HL-60 (cell line): ENCODE data around the gene ZSWIM8.

Experiments
- GABPA ChIP-seq: IDR thresholded peaks from 2 replicates; pipeline ENCODE4 v1.6.1; 2012; ENCODE audit warnings: low read depth
- TF ChIP-seq, protein P1 (sequence below): IDR thresholded peaks from one replicate; pipeline ENCODE4 v1.5.1; 2011; ENCODE audit warnings: low read length, control low read depth, inconsistent platforms; ENCODE audit not compliant: insufficient read depth

DNA sequence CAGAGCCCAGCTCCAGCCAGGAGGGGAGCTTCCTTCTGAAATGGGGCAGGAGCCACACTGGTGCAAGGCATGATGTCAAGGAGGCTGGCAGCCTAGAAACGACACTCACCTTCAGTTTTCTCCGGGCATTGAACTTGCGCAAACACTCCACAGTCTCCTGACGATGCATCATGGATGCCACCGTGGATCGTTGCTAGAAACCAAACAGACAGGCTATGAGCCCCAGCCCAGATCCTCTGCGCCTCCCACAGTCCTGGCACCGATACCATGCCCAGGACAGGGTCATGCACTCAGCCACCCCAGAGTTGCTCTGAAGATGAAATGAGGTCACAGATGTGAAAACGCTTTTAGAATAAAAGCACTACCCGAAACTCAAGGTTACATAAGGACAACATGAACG is 56.9 kb downstream of the ZSWIM8 start:
- TF ChIP-seq GABPA, result no peak
- TF ChIP-seq, protein P1, sequence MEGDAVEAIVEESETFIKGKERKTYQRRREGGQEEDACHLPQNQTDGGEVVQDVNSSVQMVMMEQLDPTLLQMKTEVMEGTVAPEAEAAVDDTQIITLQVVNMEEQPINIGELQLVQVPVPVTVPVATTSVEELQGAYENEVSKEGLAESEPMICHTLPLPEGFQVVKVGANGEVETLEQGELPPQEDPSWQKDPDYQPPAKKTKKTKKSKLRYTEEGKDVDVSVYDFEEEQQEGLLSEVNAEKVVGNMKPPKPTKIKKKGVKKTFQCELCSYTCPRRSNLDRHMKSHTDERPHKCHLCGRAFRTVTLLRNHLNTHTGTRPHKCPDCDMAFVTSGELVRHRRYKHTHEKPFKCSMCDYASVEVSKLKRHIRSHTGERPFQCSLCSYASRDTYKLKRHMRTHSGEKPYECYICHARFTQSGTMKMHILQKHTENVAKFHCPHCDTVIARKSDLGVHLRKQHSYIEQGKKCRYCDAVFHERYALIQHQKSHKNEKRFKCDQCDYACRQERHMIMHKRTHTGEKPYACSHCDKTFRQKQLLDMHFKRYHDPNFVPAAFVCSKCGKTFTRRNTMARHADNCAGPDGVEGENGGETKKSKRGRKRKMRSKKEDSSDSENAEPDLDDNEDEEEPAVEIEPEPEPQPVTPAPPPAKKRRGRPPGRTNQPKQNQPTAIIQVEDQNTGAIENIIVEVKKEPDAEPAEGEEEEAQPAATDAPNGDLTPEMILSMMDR, result no peak
